NCI-H510A (cell line): ENCODE results near the gene MAPK8IP3.
"Not testable (repeated sequence)": the region's sequence is repeated elsewhere in the genome, so short reads cannot be mapped to it uniquely, and the experiment has no call there.

Experiments used
- DNase-seq: peaks from one replicate; lab custom pipeline; 2025; lab: John Stamatoyannopoulos, UW

The MAPK8IP3 gene

GRCh38 chr16:1677339-1677738 is 28.7 kb upstream of the MAPK8IP3 start:
- DNase-seq: no peak

GRCh38 chr16:1677942-1678499 is 28.0 kb upstream of the MAPK8IP3 start, which contains the start of gene JPT2:
Gene JPT2, plus strand, starts transcription at chr16:1678279. Its CDS starts 34 bp downstream, at chr16:1678313.
- DNase-seq: peak; percentile 91

GRCh38 chr16:1678500-1679098 is 27.4 kb upstream of the MAPK8IP3 start:
- peak; percentile 11 for DNase-seq

GRCh38 chr16:1680361-1680760 is 25.6 kb upstream of the MAPK8IP3 start:
- no peak for DNase-seq

- no peak for DNase-seq
Measured at GRCh38 chr16:1681032-1681431, 25.0 kb upstream of the MAPK8IP3 start.

GRCh38 chr16:1687427-1688316 is 18.3 kb upstream of the MAPK8IP3 start:
- DNase-seq: no peak

GRCh38 chr16:1688807-1689560 is 17.0 kb upstream of the MAPK8IP3 start:
- DNase-seq: no peak

GRCh38 chr16:1689853-1690252 is 16.1 kb upstream of the MAPK8IP3 start:
- DNase-seq: no peak

- DNase-seq: no peak
Measured at GRCh38 chr16:1690810-1691209, 15.2 kb upstream of the MAPK8IP3 start.

- no peak for DNase-seq
Measured at GRCh38 chr16:1691276-1691675, 14.7 kb upstream of the MAPK8IP3 start.

- DNase-seq: no peak
Measured at GRCh38 chr16:1691956-1692355, 14.0 kb upstream of the MAPK8IP3 start.

- no peak for DNase-seq
Measured at GRCh38 chr16:1696863-1697262, 9.1 kb upstream of the MAPK8IP3 start.

GRCh38 chr16:1698680-1699079 is 7.3 kb upstream of the MAPK8IP3 start:
- DNase-seq: no peak

GRCh38 chr16:1700246-1700645 is 5.7 kb upstream of the MAPK8IP3 start:
- DNase-seq: no peak

GRCh38 chr16:1701216-1701878 is 4.6 kb upstream of the MAPK8IP3 start:
- no peak for DNase-seq

- DNase-seq: not testable (repeated sequence)
Measured at GRCh38 chr16:1705324-1705687, 689 bp upstream of the MAPK8IP3 start.

GRCh38 chr16:1706386-1707192 is 594 bp downstream of the MAPK8IP3 start:
- DNase-seq: no peak

- no peak for DNase-seq
Measured at GRCh38 chr16:1707193-1707790, 1.3 kb downstream of the MAPK8IP3 start.

- DNase-seq: no peak
Measured at GRCh38 chr16:1708083-1708767, 2.2 kb downstream of the MAPK8IP3 start.

GRCh38 chr16:1708768-1709180 is 2.8 kb downstream of the MAPK8IP3 start:
- DNase-seq: peak; percentile 37
